Stimulated activated CD8-positive, alpha-beta memory T cell treated with anti-CD3 and anti-CD28 coated beads, Interleukin-7, amount 100 ng/mL, for 48 hours (primary cell): ENCODE data around the gene DCAF10.
"Not testable (repeated sequence)": the region's sequence is repeated elsewhere in the genome, so short reads cannot be mapped to it uniquely, and the experiment has no call there.

ENCODE experiments used
- DNase-seq, 2 donors: peaks; one replicate each; pipeline ENCODE4 v3.0.0-alpha.2; 2020; ENCODE audit warnings: low read depth in 1 of 2; ENCODE audit errors: extremely low read depth in 1 of 2

The DCAF10 gene

GRCh38 chr9:37859043-37859442 is 58.4 kb downstream of the DCAF10 start:
- DNase-seq, result no peak

GRCh38 chr9:37862530-37862929 is 61.9 kb downstream of the DCAF10 start:
- no peak for DNase-seq

- DNase-seq, result no peak
Measured at GRCh38 chr9:37870081-37870798, 69.6 kb downstream of the DCAF10 start.

- no peak for DNase-seq
Measured at GRCh38 chr9:37870799-37871176, 70.2 kb downstream of the DCAF10 start.

GRCh38 chr9:37873955-37874354 is 73.4 kb downstream of the DCAF10 start:
- no peak for DNase-seq

GRCh38 chr9:37876376-37876775 is 75.8 kb downstream of the DCAF10 start:
- DNase-seq, result no peak

DNA sequence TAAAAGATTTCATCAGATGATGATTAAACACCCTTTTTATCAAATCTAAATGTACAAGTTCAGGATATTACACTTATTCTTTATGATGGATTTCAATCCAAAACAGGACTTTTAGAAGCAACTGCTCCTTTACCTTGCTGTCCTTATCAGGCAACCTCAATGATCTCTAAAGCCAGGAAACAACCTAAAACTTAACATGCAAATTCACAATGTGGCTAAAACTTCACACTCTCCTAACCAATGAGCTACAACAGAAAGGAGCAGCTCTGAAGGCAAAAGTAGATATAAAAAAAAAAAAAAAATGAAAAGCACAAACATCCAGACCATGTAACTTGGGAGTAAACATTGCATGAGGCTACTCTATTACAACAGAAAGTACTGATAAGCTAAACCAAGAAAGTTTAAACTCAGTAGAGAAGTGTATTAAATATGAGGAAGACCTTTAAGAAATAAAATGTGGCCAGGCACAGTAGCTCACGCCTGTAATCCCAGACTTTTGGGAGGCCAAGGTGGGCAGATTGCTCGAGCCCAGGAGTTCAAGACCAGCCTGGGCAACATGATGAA is 80.4 kb downstream of the DCAF10 start:
- no peak for DNase-seq

GRCh38 chr9:37887977-37888583 is 87.5 kb downstream of the DCAF10 start:
- DNase-seq, result not testable (repeated sequence)

DNA sequence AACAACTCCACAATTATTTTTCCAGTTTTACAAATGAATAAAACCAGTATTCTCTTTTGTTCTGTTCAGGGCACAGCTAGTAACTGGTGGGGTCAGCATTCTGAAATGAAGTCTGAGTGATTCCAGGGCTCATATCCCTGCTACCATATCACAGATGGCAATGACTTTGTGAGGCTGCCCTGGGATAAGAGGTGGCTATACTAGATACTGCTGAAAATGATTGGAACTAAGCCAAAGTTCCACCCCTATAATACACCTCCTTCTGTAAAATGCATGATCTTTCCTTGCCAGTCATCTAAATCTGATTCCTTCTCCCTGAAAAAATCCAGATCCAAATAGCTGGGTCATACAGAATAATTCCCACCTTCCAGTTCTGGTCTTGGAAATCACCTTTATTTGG is 88.9 kb downstream of the DCAF10 start:
- DNase-seq, result no peak

- not testable (repeated sequence) for DNase-seq
Measured at GRCh38 chr9:37891042-37891441, 90.4 kb downstream of the DCAF10 start.

DNA sequence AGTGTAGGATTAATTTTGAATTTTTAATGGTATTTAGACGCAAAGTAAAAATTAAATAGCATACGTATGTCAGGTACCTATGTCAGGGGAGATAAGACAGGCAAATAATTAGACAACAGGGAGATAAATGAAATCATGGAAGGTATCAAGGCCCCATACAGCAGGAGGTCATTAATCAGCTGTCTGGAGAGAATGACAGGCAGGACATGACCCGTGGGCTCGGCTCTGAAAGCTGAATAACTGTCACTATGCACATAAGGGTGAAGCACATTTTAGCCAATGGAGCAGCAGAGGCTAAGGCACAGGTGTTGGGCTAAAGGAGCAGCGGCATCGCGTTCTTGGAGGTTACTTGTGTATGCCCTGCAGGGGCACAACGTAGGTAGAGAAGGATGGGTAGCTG is 91.5 kb downstream of the DCAF10 start:
- DNase-seq, result no peak

GRCh38 chr9:37897665-37898064 is 97.1 kb downstream of the DCAF10 start:
- DNase-seq, result no peak

- DNase-seq, result no peak
Measured at GRCh38 chr9:37899041-37899440, 98.4 kb downstream of the DCAF10 start.

DNA sequence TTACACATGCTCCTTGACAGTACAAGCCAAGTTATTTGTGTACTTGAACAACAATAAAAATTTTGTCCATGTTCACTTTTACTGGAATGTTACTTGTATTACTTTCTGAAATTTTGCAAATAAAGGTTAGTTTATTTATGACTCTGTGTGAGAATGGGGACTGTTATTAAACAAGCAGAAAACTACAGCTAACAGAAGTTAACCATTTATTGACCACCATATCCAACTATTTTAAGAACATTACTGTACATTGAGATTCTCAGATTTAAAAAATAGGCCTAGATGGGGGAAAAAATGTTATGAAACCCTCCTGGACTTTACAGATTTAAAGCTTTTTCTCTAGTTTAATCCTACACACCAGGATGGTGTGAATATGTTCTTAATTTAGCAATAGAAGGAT is 101.5 kb downstream of the DCAF10 start:
- DNase-seq, result no peak

- DNase-seq, result no peak
Measured at GRCh38 chr9:37902796-37903646, 102.4 kb downstream of the DCAF10 start.

- DNase-seq, result peak; percentile 82 to 88
Measured at GRCh38 chr9:37903647-37904444, 103.2 kb downstream of the DCAF10 start, which contains the start of gene SLC25A51. SLC25A51 (minus strand) TSS chr9:37904127; CDS start chr9:37888550, 15,577 bp downstream.

DNA sequence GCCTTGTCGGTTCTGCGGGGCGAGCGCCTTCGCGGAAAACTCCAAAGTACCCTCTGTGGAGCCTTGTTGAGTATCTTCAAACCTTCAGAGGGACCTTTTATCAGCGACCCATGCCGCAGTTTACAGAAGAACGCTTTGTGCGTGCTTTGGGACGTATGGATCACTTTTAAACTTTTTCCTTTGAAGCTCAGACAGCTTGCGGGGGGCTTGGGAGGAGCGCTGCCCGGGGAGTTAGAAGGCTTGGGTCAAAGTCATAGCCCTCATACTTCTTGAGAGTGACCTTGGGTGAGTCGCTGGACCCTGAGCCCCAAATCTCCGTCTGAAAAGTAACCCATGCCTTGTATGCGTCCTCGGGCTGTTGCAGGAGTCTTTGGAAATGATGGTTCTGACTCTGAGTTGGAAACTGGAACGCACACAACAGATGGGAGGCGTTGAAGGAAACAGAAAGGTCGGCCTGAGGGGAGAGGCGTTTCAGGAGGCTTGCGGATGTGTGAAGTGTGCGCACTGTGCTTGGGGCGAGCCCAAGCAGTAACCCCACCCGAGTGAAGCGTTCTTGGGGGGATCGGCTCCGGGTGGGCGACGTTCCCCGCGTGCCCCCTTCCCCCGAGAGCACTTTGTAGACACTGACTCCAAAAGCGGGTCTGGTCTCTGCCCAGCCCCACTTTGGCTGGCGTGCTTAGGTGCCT is 104.0 kb downstream of the DCAF10 start:
- DNase-seq, result no peak

GRCh38 chr9:37905131-37905505 is 104.5 kb downstream of the DCAF10 start:
- DNase-seq, result no peak

GRCh38 chr9:37905776-37906175 is 105.2 kb downstream of the DCAF10 start:
- no peak for DNase-seq
